HG02678 (cell line): ENCODE measurements around the gene COG2.
"Not testable (repeated sequence)": the region's sequence is repeated elsewhere in the genome, so short reads cannot be mapped to it uniquely, and the experiment has no call there.

Source experiments
- ATAC-seq: cut with Tn5 transposase; IDR thresholded peaks from one replicate; pipeline ENCODE4 v1.9.1; 2021; ENCODE audit warnings: mild to moderate bottlenecking, moderate library complexity; ENCODE audit not compliant: unreplicated experiment

COG2 gene

DNA sequence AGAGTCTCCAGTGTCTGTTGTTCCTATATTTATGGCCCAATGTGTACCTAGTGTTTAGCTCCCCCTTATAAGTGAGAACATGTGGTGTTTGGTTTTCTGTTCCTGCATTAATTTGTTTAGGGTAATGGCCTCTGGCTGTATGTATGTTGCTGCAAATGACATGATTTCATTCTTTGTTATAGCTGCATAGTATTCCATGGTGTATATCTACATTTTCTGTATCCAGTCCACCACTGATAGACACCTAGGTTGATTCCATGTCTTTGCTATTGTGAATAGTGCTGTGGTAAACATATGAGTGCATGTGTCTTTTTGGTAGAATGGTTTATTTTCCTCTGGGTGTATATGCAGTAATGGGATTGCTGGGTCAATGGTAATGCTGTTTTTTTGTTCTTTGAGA, 56.7 kb downstream of the COG2 start:
- not testable (repeated sequence) for ATAC-seq

DNA sequence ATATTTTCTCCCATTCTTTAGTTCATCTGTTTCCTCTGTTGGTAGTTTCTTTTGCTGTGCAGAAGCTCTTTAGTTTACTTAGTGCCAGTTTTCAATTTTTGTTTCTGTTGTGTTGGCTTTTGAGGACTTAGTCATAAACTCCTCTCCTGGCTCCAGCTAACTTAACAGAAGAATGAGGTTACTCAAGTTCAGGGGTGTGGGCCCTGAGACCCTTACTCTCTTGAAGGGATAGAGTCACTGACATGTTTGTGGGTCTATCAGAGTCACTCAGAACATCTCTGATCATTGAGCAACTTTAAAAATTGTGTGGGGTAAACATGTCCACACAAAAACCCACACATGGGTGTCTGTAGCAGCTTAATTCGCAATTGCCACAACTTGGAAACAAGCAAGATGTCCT, 57.4 kb downstream of the COG2 start:
- ATAC-seq: no peak

DNA sequence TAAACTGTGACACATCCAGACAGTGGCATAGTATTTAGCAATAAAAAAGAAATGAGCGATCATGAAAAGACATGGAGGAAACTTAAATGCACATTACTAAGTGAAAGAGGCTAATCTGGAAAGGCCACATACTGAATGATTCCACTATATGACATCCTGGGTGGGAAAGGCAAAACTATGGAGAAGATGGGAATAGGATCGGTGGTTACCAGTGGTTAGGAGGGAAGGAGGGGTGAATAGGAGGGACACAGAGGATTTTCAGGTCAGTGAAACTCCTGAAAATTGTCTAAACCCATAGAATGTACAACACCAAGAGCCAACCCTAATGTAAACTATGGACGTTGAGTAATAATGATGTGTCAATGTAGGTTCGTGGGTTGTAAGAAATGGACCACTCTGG, 57.9 kb downstream of the COG2 start:
- no peak for ATAC-seq

DNA sequence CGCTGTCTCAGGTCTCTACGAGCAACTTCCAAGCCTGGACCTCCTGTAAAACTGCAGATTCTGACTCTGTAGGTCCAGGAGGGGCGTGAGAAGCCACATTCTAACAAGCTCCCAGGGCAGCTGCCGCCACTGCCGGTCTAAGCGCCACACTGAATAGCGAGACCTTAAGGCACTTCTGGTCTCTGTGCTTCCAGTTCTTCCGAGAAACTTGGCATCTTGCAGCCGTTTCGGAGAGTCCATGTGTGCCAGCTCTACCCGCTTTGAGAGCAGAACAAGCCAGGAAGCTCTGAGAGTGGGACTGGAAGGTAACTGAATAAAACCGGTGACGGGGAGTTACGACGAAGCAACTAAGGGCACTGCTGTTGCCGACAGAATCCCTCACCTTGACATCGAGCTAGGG, 59.2 kb downstream of the COG2 start:
- ATAC-seq: no peak

DNA sequence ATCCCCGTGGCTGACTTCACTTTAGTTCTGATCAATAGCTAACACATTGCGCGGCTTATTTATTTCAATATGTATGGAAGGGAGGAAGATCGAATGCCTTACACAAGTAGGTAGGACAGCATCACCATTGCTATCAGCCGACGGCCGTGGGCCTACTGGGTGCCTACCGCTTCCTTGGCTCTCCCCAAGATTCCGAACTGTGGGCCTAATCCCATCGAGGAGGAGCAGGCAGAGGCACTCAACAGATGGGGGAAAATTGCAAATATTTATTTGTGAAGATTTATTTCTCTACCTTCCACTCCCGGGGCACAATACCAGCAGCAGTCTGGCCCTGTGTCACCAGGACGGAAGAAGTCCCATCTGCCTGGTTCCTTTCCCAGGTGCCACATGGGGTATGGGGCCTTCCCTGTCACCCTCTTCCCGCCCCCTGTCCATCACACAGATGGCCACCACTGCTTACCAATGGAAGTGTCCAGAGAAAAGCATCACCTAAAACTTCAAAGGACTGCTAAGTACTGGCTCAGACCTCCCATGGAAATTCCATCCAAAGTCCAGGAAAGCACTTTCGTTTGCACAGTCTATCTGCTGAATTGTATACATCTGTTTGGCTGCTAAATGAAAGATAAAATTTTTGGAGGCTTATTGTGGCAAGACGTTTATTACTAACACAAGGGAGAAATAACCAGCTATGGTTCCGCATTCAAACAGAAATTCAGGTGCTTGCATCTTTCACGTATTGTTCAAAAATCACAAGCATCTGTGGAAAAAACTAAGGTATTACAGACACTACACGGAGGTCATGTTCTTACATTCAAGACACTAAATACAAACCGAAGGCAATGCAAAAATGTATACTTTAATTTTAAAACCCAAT, 59.9 kb downstream of the COG2 start:
- ATAC-seq: no peak

DNA sequence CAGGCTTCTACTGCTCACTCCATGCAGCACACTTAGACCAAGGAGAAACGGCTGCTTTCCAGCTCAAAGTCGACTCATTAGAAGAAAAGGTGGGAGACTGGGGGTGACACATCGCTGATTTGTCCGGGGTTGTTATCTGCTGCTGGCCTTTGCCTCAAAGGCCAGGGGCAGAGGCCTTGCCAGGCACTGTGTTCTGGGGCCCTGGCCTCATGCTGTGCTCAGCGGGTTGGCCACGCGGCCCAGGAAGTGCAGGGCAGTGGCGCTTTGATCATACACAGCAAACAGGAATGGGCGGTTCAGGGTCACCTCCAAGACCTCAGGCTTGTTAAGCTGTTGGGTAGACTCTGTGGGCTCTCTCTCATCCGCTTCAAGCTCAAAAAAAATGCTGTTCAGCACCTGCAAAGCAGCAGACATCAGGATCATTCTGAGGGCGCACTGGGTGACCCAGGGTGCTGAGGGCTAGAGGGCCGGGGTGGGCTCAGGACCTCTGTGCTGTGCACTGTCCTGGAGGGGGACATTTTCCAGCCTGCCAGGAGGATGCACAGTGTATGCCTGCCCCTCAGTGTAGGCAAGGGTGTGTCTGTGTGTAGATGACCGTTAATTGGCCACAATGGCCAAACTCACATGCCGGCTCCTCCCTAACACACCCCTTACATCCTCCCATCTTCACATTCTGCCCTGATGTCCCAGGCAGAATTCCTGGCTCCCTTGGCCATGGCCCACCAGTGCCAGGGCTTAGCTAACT, 60.8 kb downstream of the COG2 start:
- no peak for ATAC-seq

DNA sequence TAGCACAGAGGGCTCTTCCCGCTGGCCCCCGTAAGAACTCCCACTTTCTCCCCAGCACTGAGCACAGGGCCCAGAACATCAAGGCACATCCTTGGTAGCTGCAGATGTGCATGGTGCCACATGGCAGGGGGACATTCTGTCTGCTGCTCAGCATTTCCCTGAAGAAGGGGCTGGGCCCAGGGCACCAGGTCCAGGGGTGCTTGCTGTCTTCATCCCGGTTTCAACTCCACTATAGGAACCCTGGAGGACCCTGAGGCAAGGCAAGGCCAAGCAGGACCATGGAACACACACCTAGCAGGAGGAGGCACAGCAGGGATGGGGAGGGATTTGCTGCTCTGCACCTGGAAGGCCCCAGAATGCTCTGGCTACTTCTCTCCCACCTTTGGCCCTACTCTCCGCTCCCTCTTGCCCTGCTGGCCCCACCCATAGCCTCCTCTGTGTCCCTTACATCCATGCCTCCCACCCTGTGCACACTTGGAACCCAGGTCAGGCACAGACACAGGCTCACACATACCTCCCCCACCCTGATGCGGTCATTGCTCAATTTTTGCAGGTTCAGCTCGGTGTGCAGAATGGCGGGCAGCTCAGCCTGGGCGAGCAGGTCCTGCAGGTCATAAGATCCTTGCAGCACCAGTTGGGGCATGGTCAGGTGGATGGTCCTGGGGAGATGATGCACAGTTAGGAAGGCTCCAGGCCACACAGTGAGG, 61.6 kb downstream of the COG2 start:
- no peak for ATAC-seq

DNA sequence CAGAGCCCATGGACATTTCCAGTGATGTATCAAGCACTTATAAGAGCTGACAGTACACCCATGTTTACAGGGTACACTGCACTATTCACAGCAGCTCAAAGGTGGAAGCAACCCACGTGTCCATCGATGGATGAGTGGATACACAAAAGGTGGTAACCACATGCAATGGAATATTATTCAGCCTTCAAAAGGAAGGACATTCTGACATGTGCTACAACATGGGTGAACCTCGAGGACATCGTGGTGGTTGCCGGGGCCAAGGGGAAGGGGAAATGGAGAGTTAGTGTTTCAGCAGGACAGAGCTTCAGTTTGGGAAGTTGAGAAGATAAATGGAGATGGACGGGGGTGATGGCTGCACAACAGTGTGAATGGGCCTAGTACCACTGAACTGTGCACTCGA, 62.5 kb downstream of the COG2 start:
- ATAC-seq: no peak

DNA sequence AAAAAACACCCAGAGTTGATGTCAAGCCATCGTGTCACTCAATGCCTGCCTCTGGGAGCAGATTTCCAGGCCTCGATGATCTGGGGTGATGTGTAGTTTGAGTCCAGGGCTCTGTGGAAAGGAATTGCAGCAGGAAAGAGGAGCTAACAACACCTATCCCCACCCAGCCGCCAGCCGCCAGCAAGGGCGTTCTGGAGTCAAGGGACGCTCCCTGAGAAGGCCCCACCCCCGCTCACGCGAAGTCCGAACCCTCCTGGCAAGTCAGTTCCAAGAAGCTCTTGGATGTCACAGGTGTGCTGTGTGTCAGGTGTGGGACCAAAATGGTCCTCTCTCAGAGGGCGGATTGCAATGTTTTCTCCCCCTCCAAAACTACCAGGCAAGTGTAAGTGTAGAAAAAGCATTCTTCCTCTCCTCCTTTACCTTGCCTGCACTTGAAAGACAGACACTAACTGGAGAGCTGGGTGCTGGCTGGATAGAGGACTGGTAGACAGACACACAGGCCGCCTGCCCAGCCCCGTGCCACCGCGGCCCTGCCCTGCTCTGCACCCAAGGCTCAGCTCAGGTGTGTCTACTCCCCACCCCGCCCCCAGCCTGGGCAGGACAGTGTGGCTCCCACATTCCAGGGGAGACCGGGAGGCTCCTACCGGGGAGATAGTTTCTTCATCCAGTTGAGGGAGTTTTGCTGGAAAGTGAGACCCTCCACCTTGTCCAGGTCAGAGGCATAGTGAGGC, 63.2 kb downstream of the COG2 start:
- no peak for ATAC-seq

DNA sequence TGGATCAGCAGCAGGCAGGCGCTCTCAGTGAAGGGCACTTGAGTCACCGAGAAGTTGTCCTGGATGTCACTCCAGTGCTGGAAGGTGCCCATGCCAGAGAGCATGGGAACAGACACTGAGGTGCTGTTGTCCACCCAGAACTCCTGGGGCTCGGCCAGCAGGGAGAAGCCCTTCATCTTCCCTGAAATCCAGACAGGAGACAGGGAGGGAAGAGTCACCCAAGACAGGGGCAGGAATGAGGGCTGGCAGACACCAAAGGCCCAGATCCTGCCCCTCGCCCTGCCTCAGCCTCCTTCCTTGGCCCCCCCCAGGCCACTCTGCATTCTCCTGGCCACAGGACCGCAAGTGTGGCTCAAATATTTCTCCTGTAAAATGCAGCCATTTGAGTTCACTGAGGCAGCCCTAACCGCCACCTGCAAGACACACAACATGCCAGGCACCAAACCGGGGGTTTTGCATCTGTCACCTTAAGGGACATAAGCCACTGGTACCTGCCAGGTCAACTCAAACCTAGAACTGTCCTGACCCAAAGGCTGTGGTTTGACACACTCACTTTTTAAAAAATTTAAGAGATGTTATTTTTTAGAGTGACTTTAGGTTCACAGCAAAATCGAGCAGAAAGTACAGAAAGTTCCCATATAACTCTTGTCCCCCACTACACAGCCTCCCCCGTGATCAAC, 63.9 kb downstream of the COG2 start:
- ATAC-seq: no peak

DNA sequence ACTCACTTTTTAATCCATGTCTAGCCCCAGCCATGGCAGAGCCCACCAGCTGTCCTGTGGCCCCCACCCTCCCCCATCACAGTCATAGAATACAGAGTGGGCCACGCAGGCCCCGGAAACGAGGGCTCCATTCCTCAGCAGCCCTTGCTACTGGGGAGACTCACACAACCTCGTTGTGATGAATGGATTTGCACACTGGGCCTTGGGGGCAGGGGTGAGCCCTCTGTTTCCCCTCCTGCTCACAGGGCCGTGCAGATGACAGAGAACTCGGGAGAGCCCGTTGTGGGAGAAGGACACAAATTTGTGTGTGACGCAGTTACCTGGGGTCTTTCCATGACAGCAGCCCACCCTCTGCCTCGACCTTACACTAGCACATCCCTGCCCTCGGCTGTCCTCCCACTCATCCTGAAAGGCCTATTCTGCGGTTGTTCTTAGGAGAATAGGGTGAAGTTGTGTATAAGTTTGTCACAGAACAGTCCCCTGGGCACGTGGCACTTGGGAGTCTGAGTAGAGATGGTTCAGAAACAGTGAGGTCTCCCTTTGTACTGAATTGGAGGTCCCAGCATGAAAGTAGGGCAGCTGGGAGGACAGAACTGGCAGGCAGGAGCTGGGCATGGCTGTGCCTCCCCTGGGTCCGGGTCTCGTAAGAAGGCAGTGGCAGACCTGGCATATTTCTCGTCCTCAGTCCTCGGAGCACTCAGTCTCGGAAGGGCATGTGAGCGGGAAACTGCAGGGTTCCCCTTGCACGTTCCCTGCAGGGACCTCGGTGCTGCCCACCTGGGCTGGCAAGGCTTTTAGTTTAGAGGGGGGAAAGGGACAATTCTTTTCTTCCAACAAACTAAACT, 64.8 kb downstream of the COG2 start:
- no peak for ATAC-seq

DNA sequence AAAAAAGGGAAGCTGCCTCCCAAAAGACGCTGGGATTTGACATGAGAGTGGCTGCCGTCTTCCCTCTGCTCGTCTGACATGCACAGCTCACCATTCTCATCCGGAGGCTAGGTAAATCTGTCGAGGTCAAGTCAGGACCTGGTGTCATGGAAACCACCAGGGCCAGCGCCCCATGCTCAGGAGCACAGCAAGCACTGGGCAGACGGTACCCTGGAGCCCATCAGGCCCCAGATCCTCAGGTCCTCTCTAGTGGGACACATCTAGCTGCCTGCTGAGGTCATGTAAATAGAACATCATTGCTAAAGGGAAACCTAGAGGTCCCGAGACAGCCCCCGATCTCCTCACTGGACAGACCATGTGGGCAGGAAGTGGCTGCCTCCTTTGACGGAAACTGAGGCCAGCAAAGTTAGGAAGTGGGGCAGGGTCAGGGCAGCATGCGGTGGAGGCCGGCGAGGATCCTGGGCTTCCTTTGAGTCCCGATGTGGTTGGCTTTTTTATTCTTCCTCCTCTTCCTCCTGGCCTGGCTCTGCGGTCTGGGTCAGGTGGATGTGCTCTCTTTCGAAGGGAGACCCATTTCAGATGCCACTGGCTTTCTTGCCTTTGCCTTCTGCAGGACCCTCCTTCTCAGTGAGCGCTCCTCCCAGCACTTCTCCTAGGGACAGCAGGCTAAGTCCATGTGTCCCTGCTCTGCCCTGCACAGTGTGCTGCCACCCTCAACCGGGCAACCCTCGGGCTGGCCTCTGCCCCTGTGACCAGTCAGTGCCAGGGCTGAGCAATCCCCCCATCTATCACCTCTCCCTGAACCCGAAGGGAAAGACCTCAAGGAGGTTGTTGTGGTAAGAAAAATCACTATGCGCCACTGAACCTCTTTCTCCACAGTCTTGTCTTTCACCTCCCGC, 65.7 kb downstream of the COG2 start:
- ATAC-seq: no peak

DNA sequence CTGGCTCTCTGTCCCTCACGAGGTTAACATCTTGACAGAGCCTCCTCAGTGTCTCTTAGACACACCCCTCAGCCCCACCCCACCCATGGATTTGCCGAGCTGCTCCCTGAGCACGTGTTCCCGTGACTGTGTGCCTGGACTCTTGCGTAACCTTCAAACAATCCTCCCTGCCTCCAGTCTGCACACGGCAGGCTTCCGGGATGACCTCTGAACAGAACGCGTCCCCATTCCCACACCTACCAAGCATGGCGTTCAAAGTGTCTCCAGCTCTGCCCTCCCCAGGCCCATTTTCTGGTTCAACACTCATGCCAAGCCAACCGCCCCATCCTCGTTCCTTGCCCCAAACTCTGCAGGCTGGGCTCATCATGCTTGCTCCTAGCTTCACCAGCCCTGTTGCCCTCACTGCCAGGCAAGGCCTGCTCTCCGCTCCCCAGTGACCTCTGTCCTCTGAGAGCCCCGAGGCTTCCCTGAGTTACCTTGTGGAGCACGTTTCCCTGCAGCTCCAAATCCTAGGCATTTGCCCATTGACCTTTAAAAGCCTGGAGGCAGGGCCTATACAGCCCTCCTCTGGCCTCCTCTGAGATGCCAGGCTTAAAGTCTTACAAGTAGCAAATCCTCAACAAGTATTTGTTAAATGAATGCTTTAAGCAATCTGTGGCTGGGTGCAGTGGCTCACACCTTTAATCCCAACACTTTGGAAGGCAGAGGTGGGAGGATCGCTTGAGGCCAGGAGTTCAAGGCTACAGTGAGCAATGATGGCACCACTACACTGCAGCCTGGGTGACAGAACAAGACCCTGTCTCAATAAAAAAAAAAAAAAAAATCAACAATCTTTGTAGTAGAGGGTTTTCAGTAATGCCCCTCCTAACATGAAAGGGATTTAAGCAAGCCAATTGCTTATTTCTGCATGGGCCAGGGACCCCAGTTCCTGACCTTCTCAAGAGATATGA, 66.6 kb downstream of the COG2 start:
- no peak for ATAC-seq

DNA sequence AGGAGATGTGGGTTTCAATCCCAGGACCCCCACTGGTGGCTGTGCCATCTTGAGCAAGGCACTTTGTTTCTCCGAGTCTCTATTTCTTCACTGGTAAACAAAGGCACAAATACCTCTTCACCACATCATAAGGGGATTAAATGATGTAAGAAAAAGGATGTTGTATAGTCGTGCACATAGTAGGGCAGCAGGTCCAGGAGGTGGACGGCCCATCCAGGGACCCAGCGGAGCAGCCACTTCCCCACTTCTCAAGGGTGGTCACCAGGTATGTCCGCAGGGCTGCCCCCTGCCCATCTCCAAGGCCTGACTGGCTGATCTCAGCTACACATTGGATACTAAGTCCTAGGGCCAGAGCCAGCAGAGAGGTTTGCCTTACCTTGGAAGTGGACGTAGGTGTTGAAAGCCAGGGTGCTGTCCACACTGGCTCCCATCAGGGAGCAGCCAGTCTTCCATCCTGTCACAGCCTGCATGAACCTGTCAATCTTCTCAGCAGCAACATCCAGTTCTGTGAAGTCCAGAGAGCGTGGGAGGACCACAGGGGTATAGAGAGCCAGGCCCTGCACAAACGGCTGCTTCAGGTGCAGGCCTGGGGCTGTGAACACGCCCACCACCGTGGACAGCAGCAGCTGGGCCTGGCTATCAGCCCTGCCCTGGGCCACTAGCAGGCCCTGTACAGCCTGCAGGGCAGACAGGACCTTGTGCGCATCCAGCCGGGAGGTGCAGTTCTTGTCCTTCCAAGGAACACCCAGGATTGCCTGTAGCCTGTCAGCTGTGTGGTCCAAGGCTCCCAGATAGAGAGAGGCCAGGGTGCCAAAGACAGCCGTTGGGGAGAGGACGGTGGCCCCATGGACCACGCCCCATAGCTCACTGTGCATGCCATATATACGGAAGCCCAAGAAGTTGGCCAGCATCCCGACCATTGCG, 67.6 kb downstream of the COG2 start:
- no peak for ATAC-seq

DNA sequence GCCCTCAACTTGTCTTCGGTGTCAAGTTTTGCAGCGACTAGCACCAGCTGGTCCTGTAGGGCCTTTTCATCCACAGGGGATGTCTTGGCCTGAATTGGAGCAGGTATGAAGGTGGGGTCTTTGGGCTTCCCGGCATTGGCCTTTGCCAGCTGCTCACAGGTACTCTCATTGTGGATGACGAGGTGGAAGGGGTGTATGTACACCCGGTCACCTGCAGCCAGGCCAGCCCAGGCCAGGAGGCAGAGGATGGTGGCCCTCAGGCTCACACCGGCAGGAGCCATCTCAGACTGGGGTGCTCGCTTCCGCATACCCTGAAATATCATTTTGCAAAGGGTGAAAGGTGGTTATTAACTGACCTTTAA, 68.2 kb downstream of the COG2 start:
- no peak for ATAC-seq

DNA sequence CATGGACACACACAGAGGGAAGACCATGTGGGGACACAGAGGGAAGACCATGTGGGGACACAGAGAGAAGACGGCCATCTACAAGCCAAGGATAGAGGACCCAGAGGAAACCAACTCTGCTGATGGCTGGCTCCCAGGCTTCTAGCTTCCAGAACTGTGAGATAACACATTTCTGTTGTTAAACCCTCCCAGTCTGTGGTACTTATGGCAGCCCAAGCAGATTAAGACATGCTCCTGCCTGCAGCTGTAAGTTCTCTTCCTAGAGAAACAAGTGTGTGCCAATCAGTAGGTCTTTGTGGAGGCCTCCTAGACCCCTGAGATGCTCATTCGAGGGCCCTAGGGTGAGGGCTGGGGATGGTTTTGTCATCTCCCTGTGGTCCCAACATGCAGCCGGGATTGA, 69.0 kb downstream of the COG2 start:
- no peak for ATAC-seq
